Measurements from ENCODE around the gene KIF3C.
"Not testable (repeated sequence)": the region's sequence is repeated elsewhere in the genome, so short reads cannot be mapped to it uniquely, and the experiment has no call there.

The KIF3C gene

DNA sequence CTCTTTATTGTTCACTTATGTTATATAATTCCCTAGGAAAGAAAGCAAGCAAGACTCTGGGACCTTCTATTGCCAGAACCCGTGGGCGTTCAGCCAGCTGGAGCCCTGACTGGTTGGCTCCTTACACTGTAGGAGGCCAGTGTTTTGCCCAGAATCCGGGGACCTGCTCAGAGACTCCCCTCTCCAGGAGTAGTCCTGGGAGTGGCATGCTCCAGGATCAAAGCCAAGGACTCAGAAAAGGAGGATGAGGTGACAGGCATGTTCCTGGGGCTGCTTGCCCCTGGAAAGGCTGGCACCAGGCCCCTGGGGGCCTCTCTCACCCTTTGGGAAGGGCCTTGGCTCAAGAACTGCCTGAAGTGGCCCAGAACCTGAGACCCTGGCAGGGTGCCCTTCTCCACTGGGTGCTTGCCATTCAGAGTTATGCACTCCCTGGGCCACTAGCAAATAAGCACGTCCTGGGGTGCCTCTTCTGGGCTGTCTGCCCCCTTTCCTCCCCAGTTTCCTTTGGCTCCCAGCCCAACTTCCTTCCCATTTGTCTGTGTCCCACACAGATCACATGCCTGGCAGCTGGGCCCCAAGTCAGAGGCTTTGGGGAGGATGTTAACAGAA, 19.6 kb upstream of the KIF3C start:
- Histone ChIP-seq H3K4me1 (ENCODE audit: insufficient read depth, low read length, severe bottlenecking) (no peaks in the 10 kb centered on the region), H4K20me1 (ENCODE audit: insufficient read depth, low read length) (no peaks in the 10 kb centered on the region), H3K36me3 (ENCODE audit: insufficient read depth, low read length) (no peaks in the 10 kb centered on the region), H3K9me3 (ENCODE audit: low read length) (no peaks in the 10 kb centered on the region), H3K27ac (ENCODE audit: low read depth, low read length, poor library complexity, severe bottlenecking) (no peak overlapping the region), H3K4me2 (ENCODE audit: low read length) (no peak overlapping the region), H3K27me3 (ENCODE audit: insufficient read depth, low read length) (peaks cover 5% of the 10 kb centered on the region; the same call in 1 of the 2 replicates), H3K9ac (ENCODE audit: low read length) (no peak overlapping the region), H3K4me3 (ENCODE audit: low read depth, low read length, poor library complexity, severe bottlenecking) (no peak overlapping the region), H2AFZ (ENCODE audit: low read length) (no peak overlapping the region), H3K9me2 (ENCODE audit: low read depth, low read length) (no peaks in the 10 kb centered on the region), H3K79me2 (ENCODE audit: insufficient read depth, low read length) (no peaks in the 10 kb centered on the region), H3F3A (ENCODE audit: insufficient read depth, low read length) (no peaks in the 10 kb centered on the region)
- TF ChIP-seq EZH2 (IDR thresholded peaks at IDR 0.05; ENCODE audit: borderline replicate concordance, low read length): no peak
- TF ChIP-seq, protein P1, sequence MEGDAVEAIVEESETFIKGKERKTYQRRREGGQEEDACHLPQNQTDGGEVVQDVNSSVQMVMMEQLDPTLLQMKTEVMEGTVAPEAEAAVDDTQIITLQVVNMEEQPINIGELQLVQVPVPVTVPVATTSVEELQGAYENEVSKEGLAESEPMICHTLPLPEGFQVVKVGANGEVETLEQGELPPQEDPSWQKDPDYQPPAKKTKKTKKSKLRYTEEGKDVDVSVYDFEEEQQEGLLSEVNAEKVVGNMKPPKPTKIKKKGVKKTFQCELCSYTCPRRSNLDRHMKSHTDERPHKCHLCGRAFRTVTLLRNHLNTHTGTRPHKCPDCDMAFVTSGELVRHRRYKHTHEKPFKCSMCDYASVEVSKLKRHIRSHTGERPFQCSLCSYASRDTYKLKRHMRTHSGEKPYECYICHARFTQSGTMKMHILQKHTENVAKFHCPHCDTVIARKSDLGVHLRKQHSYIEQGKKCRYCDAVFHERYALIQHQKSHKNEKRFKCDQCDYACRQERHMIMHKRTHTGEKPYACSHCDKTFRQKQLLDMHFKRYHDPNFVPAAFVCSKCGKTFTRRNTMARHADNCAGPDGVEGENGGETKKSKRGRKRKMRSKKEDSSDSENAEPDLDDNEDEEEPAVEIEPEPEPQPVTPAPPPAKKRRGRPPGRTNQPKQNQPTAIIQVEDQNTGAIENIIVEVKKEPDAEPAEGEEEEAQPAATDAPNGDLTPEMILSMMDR (IDR thresholded peaks at IDR 0.05; ENCODE audit: low read length): no peak

DNA sequence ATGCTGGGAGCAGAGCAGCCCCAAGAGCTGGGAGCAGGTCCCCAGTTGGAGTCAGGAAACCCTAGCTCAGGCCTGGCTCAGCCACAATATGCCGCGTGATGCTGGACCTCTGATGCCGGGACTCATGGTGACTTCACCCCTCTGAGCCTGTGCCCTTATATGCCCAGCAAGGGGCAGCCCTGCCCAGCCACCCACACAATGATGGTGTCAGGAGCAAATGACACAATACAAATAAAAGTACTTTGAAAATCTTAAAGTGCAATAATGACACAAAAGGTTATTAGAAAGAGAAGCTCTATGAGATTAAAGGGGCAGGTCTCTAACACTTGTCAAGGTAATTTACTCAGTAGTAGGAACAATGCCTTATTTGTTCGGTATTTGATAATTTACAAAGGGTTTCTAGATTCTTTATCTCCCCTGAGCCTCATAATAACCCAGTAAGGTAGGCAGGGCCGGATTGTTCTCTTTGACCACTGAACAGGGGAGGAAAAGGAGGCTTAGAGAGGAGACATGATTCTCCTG, 18.3 kb upstream of the KIF3C start:
- H3K79me2 ChIP-seq (ENCODE audit: insufficient read depth, low read length): no peaks in the 10 kb centered on the region
- no peaks in the 10 kb centered on the region for H4K20me1 ChIP-seq (ENCODE audit: insufficient read depth, low read length)
- no peak overlapping the region for H3K4me3 ChIP-seq (ENCODE audit: low read depth, low read length, poor library complexity, severe bottlenecking)
- peaks cover 5% of the 10 kb centered on the region; the same call in 1 of the 2 replicates for H3K27me3 ChIP-seq (ENCODE audit: insufficient read depth, low read length)
- TF ChIP-seq EZH2 (IDR thresholded peaks at IDR 0.05; ENCODE audit: borderline replicate concordance, low read length): no peak
- TF ChIP-seq, protein P1 (IDR thresholded peaks at IDR 0.05; ENCODE audit: low read length): no peak
- no peak overlapping the region for H3K9ac ChIP-seq (ENCODE audit: low read length)
- no peaks in the 10 kb centered on the region for H3K4me1 ChIP-seq (ENCODE audit: insufficient read depth, low read length, severe bottlenecking)
- no peaks in the 10 kb centered on the region for H3F3A ChIP-seq (ENCODE audit: insufficient read depth, low read length)
- H3K9me3 ChIP-seq (ENCODE audit: low read length): no peaks in the 10 kb centered on the region
- no peak overlapping the region for H3K4me2 ChIP-seq (ENCODE audit: low read length)
- H3K27ac ChIP-seq (ENCODE audit: low read depth, low read length, poor library complexity, severe bottlenecking): no peak overlapping the region
- H3K36me3 ChIP-seq (ENCODE audit: insufficient read depth, low read length): no peaks in the 10 kb centered on the region
- no peaks in the 10 kb centered on the region for H3K9me2 ChIP-seq (ENCODE audit: low read depth, low read length)
- H2AFZ ChIP-seq (ENCODE audit: low read length): no peak overlapping the region

DNA sequence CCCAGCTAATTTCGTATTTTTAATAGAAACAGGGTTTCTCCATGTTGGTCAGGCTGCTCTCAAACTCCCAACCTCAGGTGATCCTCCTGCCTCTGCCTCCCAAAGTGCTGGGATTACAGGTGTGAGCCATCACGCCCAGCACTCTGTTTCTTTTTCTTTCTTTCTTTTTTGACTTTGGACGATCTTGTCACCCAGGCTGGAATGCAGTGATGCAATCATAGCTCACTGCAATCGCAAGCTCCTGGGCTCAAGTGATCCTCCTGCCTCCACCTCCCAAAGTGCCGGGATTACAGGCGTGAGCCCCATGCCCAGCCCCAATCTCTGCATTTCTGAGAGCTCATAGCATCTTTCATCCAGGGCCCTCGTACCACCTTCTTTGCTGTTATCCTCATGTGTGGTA, 17.1 kb upstream of the KIF3C start:
- H3K27ac ChIP-seq (ENCODE audit: low read depth, low read length, poor library complexity, severe bottlenecking); H3K4me1 ChIP-seq (ENCODE audit: insufficient read depth, low read length, severe bottlenecking); H4K20me1 ChIP-seq (ENCODE audit: insufficient read depth, low read length); H2AFZ ChIP-seq (ENCODE audit: low read length); H3K4me3 ChIP-seq (ENCODE audit: low read depth, low read length, poor library complexity, severe bottlenecking); H3K4me2 ChIP-seq (ENCODE audit: low read length); H3F3A ChIP-seq (ENCODE audit: insufficient read depth, low read length); H3K79me2 ChIP-seq (ENCODE audit: insufficient read depth, low read length); H3K9me3 ChIP-seq (ENCODE audit: low read length); H3K9ac ChIP-seq (ENCODE audit: low read length); H3K9me2 ChIP-seq (ENCODE audit: low read depth, low read length); H3K27me3 ChIP-seq (ENCODE audit: insufficient read depth, low read length); H3K36me3 ChIP-seq (ENCODE audit: insufficient read depth, low read length): not testable (repeated sequence)

DNA sequence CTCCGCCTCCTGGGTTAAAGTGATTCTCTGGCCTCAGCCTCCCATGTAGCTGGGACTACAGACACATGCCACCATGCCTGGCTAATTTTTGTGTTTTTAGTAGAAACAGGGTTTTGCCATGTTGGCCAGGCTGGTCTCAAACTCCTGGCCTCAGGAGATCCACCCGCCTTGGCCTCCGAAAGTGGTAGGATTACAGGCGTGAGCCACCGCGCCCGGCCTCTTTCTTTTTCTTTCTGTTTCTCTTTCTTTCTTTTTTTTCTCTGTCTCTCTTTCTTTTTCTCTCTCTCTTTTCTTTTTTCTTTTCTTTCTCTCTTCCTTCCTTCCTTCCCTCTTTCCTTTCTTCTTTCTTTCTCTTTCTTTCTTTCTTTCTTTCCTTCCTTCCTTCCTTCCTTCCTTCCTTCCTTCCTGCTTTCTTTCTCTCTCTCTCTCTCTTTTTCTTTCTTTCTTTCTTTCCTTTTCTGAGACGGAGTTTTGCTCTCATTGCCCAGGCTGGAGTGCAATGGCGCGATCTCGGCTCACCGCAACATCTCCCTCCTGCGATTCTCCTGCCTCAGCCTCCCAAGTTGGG, 16.6 kb upstream of the KIF3C start:
- not testable (repeated sequence) for H3K4me2 ChIP-seq (ENCODE audit: low read length); H3K79me2 ChIP-seq (ENCODE audit: insufficient read depth, low read length); H3K36me3 ChIP-seq (ENCODE audit: insufficient read depth, low read length); H4K20me1 ChIP-seq (ENCODE audit: insufficient read depth, low read length); H3F3A ChIP-seq (ENCODE audit: insufficient read depth, low read length); H2AFZ ChIP-seq (ENCODE audit: low read length); H3K9me2 ChIP-seq (ENCODE audit: low read depth, low read length); H3K4me3 ChIP-seq (ENCODE audit: low read depth, low read length, poor library complexity, severe bottlenecking); H3K9me3 ChIP-seq (ENCODE audit: low read length); H3K4me1 ChIP-seq (ENCODE audit: insufficient read depth, low read length, severe bottlenecking); H3K27ac ChIP-seq (ENCODE audit: low read depth, low read length, poor library complexity, severe bottlenecking); H3K27me3 ChIP-seq (ENCODE audit: insufficient read depth, low read length); H3K9ac ChIP-seq (ENCODE audit: low read length)
